ENCODE results near the gene OR10V1.
A peak's percentile ranks its signal among the peaks of the same experiment; 100 is the strongest.

OR10V1 gene

GRCh38 chr11:59666969-59667368, 46.7 kb downstream of the OR10V1 start:
- Histone ChIP-seq H3K36me3 (ENCODE audit: insufficient read depth, low read length) (peaks cover 28% of the 10 kb centered on the region), H3K27me3 (ENCODE audit: insufficient read depth, low read length, poor library complexity, severe bottlenecking) (no peaks in the 10 kb centered on the region)

More at GRCh38 chr11:59666969-59667368, 46.7 kb downstream of the OR10V1 start:
- Histone ChIP-seq H3K9me2 (replicated peaks; ENCODE audit: low read depth, low read length) (no peaks in the 10 kb centered on the region), H3K9me3 (ENCODE audit: insufficient read depth, low read depth, low read length) (no peaks in the 10 kb centered on the region), H3K4me3 (ENCODE audit: low read length, poor library complexity, severe bottlenecking) (peak overlapping the region; percentile 87), H3K9ac (ENCODE audit: low read depth, low read length, poor library complexity, severe bottlenecking) (peak overlapping the region; percentile 90), H4K20me1 (ENCODE audit: insufficient read depth, low read length, poor library complexity, severe bottlenecking) (peaks cover 62% of the 10 kb centered on the region), H2AFZ (ENCODE audit: low read length) (no peak overlapping the region), H3K4me2 (ENCODE audit: low read depth, low read length, poor library complexity, severe bottlenecking) (peak overlapping the region; percentile 96), H3K79me2 (ENCODE audit: insufficient read depth, low read length) (peaks cover 73% of the 10 kb centered on the region), H3F3A (ENCODE audit: low read depth) (no peaks in the 10 kb centered on the region), H3K4me1 (ENCODE audit: insufficient read depth, low read length, poor library complexity, severe bottlenecking) (peaks cover 59% of the 10 kb centered on the region)
- no peak for TF ChIP-seq CTCF (conservative IDR thresholded peaks at IDR 0.05; ENCODE audit: low read length)
- no peak for TF ChIP-seq EZH2phosphoT487 (IDR thresholded peaks at IDR 0.05; ENCODE audit: borderline replicate concordance)
